Tibial nerve (tissue), 4 donors: Measurements from ENCODE around the gene USP8.

Experiments
- CTCF ChIP-seq, 5 experiments: fragments of 200-600 bp in 3 of 5; fragments of 450-650 bp in 2 of 5; sonication (generic) in 3 of 5; IDR thresholded peaks; one replicate each; pipeline ENCODE4 v1.5.1; 2016 to 2019; ENCODE audit warnings: antibody characterized with exemption in 5 of 5, mild to moderate bottlenecking in 3 of 5, moderate library complexity in 2 of 5
- EP300 ChIP-seq, 2 donors: sonication (generic); formaldehyde crosslinking; IDR thresholded peaks; one replicate each; pipeline ENCODE4 v1.6.1; 2017; ENCODE audit warnings: antibody characterized with exemption in 2 of 2, mild to moderate bottlenecking in 1 of 2
- POLR2A ChIP-seq, 2 donors: fragments of 450-650 bp; IDR thresholded peaks; one replicate each; pipeline ENCODE4 v1.6.1; 2017; ENCODE audit warnings: antibody characterized with exemption in 2 of 2, mild to moderate bottlenecking in 2 of 2, moderate library complexity in 2 of 2

- TF ChIP-seq CTCF (IDR thresholded peaks at IDR 0.05), result no peak
- TF ChIP-seq POLR2A (IDR thresholded peaks at IDR 0.05), result no peak
- no peak for TF ChIP-seq EP300 (IDR thresholded peaks at IDR 0.05)
These were observed 39.5 kb downstream of the USP8 start for GRCh38 chr15:50463423-50464358.
